Panc1 (cell line): Measurements from ENCODE around the gene FEN1. TPM values are rescaled to one million over a fixed set of nuclear protein-coding genes. Genes with fewer than 3 reads are reported as not detected.

Source experiments
- ATAC-seq: fragments of 200-7000 bp; cut with Tn5 transposase; 2 replicates; pipeline ENCODE4 v1.9.1; 2020; ENCODE audit warnings: mild to moderate bottlenecking, moderate library complexity
- BruUV-seq: library from RNA; stranded (reverse); fragments of 400-500 nt; replicated peaks from 2 replicates; lab custom pipeline; 2021; lab: Mats Ljungman, UMichigan
- CTCF ChIA-PET: fragments of 300-600 bp; sonication (Branson Sonifier 250); formaldehyde crosslinking; loops from one replicate; lab custom pipeline; 2022; ENCODE audit warnings: antibody characterized with exemption; lab: Charles Lee
- POLR2A ChIA-PET: fragments of 300-600 bp; sonication (Branson Sonifier 250); formaldehyde crosslinking; loops from one replicate; lab custom pipeline; 2022; ENCODE audit warnings: antibody characterized with exemption; lab: Charles Lee
- DNase-seq: peaks from one replicate; pipeline ENCODE4 v3.0.0-alpha.2; 2010; ENCODE audit warnings: low read depth, low spot score
- H3K27ac ChIP-seq: 2 replicates; pipeline ENCODE4 v1.5.1; 2011; ENCODE audit warnings: mild to moderate bottlenecking, low read length, inconsistent platforms
- H3K27me3 ChIP-seq: fragments of 200-500 bp; sonication (Bioruptor generic); 2 replicates; pipeline ENCODE4 v1.6.0; 2014; ENCODE audit warnings: low read length, inconsistent platforms; ENCODE audit not compliant: control insufficient read depth, insufficient read depth
- H3K36me3 ChIP-seq: fragments of 200-500 bp; sonication (Bioruptor generic); 2 replicates; pipeline ENCODE4 v1.5.1; 2014; ENCODE audit warnings: inconsistent platforms, mild to moderate bottlenecking, low read length, moderate library complexity; ENCODE audit not compliant: control insufficient read depth, insufficient read depth
- H3K4me1 ChIP-seq: 2 replicates; pipeline ENCODE4 v1.5.1; 2011; ENCODE audit warnings: inconsistent platforms, mild to moderate bottlenecking, low read length, moderate library complexity; ENCODE audit not compliant: control insufficient read depth, insufficient read depth
- H3K4me3 ChIP-seq, 2 experiments: 2 replicates each; pipeline ENCODE4 v1.5.1; 2011 to 2012; ENCODE audit warnings: low read depth in 2 of 2, low read length in 2 of 2, mild to moderate bottlenecking in 2 of 2, inconsistent platforms in 1 of 2, moderate library complexity in 1 of 2
- H3K9me3 ChIP-seq: fragments of 200-500 bp; sonication (Bioruptor generic); 2 replicates; pipeline ENCODE4 v1.5.1; 2014; ENCODE audit warnings: low read depth, mild to moderate bottlenecking, inconsistent platforms, low read length, moderate library complexity; ENCODE audit not compliant: control insufficient read depth, insufficient read depth
- POLR2AphosphoS5 ChIP-seq: IDR thresholded peaks from 2 replicates; pipeline ENCODE4 v1.6.1; 2012; ENCODE audit warnings: mild to moderate bottlenecking, low read depth, low read length, moderate library complexity
- SIN3A ChIP-seq: IDR thresholded peaks from 2 replicates; pipeline ENCODE4 v1.6.1; 2012; ENCODE audit warnings: low read depth, mild to moderate bottlenecking, low read length, moderate library complexity, borderline replicate concordance; ENCODE audit not compliant: insufficient read depth
- TCF7L2 ChIP-seq: IDR thresholded peaks from 2 replicates; pipeline ENCODE4 v1.6.1; 2011; ENCODE audit warnings: mild to moderate bottlenecking, low read depth, low read length, inconsistent platforms
- in situ Hi-C: cut with HindIII; loops from 2 replicates; pipeline ENCODE4 v1.10.0; 2016; ENCODE audit warnings: low sequenced_read_pairs, low pct_unique_long_range_greater_than_20kb
- intact Hi-C: fragments of 100-400 bp; cut with micrococcal nuclease; formaldehyde crosslinking; loops from one replicate; pipeline ENCODE4 v1.10.0; 2022; ENCODE audit not compliant: unreplicated experiment
- total RNA-seq: library from RNA; stranded (reverse); gene quantifications from one replicate; pipeline ENCODE4 v1.2.1, GENCODE V29; 2021; ENCODE audit not compliant: unreplicated experiment
- TF ChIP-seq, protein P1 (sequence below), 2 experiments: IDR thresholded peaks; 2 replicates each; pipeline ENCODE4 v1.6.1; 2011 to 2012; ENCODE audit warnings: low read depth in 2 of 2, control low read depth in 1 of 2, low read length in 1 of 2, mild to moderate bottlenecking in 1 of 2, moderate library complexity in 1 of 2; ENCODE audit not compliant: insufficient read depth in 1 of 2
- TF ChIP-seq, protein P2 (sequence below): fragments of 450-650 bp; IDR thresholded peaks from 2 replicates; pipeline ENCODE4 v1.5.1; 2017; ENCODE audit warnings: mild to moderate bottlenecking

Gene FEN1
- total RNA-seq, 1 experiment from 2014 or later, result 67.6 TPM

DNA sequence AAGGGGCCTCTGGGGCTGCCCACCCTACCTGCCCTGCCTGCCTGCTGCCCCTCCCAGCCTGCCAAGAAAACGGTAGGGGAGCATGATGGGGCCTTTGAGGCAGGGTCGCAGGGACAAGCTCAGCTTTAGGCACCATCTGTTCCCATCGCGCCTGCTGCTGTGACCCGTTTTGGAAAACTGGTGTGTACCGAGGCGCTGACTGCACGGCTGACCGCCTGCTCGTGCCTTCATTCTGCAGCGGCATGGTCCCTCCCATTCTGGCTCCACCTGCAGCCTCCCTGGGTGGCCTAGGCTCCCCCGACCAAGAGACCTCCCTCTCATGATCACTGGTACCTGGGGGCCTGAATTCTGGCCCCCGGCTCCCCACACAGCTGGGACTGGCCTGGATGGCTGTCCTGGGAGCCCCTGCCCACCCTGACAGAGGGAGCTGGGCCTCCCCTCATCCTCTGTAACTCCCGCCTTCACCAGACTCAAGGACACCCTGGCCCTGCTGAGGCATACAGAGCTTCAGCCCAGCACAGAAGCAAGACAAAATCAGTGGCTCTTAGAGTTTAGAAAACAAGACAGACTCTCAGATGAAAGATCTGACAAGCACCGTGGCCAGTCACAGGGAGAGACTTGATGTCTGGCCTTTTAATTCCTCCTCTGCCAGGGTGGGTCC lies 46.8 kb upstream of the FEN1 start:
- no peak for DNase-seq

DNA sequence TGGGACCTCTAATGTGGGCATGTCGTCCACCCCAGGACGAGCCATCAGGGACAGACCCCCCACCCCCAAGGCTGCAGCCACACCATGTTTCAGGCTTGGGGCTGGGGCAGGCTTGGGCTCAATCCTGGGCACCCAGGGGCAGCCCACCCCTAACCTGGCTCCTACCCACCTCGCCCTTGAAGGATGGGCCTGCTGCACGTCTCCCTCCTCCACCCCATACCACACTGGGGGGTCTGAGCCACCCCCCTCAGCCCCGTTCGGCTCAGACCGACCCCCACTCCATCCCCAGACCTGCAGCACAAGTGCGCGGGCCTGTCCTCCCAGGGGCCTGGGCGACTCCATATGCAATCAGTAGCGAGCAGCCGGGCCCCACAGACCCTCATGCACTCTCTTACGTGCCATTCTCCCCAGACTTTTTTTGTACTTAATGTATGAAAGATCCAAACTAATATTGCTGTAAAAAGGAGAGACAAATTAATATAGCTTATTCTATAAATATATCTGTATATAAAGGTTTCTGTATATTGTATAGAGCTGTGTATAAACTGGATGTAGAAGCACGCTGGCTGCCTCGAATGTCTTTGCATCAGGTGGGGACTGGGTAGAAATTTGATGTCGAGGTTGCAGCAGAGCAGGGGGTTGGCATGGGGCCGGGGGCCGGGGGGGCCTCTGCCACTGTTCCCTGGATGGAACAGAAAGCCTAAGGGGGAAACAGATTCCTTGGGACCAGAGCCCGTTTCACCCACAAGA lies 46.1 kb upstream of the FEN1 start:
- DNase-seq, result no peak
- ChIA-PET POLR2A (no interaction called here), CTCF (interaction anchor here (1.2 kb wide), 1 partner anchor 13 kb away, joined by 5 read pairs; no protein-coding TSS in a partner anchor)
- no peak overlapping the region for H3K4me3 ChIP-seq
- ATAC-seq, result no peak
- no peaks in the 10 kb centered on the region for H3K36me3 ChIP-seq
- TF ChIP-seq TCF7L2 (no peak), POLR2AphosphoS5 (no peak), SIN3A (no peak)
- TF ChIP-seq, protein P1, sequence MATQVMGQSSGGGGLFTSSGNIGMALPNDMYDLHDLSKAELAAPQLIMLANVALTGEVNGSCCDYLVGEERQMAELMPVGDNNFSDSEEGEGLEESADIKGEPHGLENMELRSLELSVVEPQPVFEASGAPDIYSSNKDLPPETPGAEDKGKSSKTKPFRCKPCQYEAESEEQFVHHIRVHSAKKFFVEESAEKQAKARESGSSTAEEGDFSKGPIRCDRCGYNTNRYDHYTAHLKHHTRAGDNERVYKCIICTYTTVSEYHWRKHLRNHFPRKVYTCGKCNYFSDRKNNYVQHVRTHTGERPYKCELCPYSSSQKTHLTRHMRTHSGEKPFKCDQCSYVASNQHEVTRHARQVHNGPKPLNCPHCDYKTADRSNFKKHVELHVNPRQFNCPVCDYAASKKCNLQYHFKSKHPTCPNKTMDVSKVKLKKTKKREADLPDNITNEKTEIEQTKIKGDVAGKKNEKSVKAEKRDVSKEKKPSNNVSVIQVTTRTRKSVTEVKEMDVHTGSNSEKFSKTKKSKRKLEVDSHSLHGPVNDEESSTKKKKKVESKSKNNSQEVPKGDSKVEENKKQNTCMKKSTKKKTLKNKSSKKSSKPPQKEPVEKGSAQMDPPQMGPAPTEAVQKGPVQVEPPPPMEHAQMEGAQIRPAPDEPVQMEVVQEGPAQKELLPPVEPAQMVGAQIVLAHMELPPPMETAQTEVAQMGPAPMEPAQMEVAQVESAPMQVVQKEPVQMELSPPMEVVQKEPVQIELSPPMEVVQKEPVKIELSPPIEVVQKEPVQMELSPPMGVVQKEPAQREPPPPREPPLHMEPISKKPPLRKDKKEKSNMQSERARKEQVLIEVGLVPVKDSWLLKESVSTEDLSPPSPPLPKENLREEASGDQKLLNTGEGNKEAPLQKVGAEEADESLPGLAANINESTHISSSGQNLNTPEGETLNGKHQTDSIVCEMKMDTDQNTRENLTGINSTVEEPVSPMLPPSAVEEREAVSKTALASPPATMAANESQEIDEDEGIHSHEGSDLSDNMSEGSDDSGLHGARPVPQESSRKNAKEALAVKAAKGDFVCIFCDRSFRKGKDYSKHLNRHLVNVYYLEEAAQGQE (IDR thresholded peaks at IDR 0.05; ENCODE audit: insufficient read depth in 1 of 2, low read depth in 2 of 2, low read length in 1 of 2), result no peak
- TF ChIP-seq, protein P2, sequence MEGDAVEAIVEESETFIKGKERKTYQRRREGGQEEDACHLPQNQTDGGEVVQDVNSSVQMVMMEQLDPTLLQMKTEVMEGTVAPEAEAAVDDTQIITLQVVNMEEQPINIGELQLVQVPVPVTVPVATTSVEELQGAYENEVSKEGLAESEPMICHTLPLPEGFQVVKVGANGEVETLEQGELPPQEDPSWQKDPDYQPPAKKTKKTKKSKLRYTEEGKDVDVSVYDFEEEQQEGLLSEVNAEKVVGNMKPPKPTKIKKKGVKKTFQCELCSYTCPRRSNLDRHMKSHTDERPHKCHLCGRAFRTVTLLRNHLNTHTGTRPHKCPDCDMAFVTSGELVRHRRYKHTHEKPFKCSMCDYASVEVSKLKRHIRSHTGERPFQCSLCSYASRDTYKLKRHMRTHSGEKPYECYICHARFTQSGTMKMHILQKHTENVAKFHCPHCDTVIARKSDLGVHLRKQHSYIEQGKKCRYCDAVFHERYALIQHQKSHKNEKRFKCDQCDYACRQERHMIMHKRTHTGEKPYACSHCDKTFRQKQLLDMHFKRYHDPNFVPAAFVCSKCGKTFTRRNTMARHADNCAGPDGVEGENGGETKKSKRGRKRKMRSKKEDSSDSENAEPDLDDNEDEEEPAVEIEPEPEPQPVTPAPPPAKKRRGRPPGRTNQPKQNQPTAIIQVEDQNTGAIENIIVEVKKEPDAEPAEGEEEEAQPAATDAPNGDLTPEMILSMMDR, result no peak
- H3K27me3 ChIP-seq, result no peaks in the 10 kb centered on the region
- no TSS peak for BruUV-seq
- no peaks in the 10 kb centered on the region for H3K9me3 ChIP-seq
- no peaks in the 10 kb centered on the region; the same call in 1 of the 2 replicates for H3K4me1 ChIP-seq
- H3K27ac ChIP-seq, result no peak overlapping the region
- in situ Hi-C loops (no loop called here), intact Hi-C loops (no loop called here)

More for the DNA sequence above, 46.8 kb upstream of the FEN1 start:
- no peaks in the 10 kb centered on the region for H3K27me3 ChIP-seq
- ATAC-seq, result no peak
- in situ Hi-C loops (no loop called here), intact Hi-C loops (no loop called here)
- no peak overlapping the region for H3K4me3 ChIP-seq
- no TSS peak for BruUV-seq
- H3K4me1 ChIP-seq, result no peaks in the 10 kb centered on the region; the same call in 1 of the 2 replicates
- ChIA-PET CTCF (interaction anchor here (1.2 kb wide), 1 partner anchor 12 kb away, joined by 5 read pairs; no protein-coding TSS in a partner anchor), POLR2A (interaction anchor here (0.6 kb wide), 1 partner anchor 264 kb away, joined by 5 read pairs; no protein-coding TSS in a partner anchor)
- no peak for TF ChIP-seq POLR2AphosphoS5
- no peaks in the 10 kb centered on the region for H3K9me3 ChIP-seq
- no peak overlapping the region for H3K27ac ChIP-seq
- no peaks in the 10 kb centered on the region for H3K36me3 ChIP-seq
